GM23338 (cell line): ENCODE results near the gene SETD1B. TPM values are rescaled to one million over a fixed set of nuclear protein-coding genes. Genes with fewer than 3 reads are reported as not detected.

Experiments
- ATAC-seq: fragments of 200-7000 bp; cut with Tn5 transposase; 3 replicates; pipeline ENCODE4 v1.9.1; 2020
- DNase-seq: peaks from one replicate; pipeline ENCODE4 v3.0.0-alpha.2; 2015; ENCODE audit warnings: low spot score
- H2AFZ ChIP-seq: fragments of 200-600 bp; sonication (generic); 2 replicates; pipeline ENCODE4 v1.8.0; 2016; ENCODE audit warnings: antibody characterized with exemption, mild to moderate bottlenecking, moderate library complexity
- H3F3A ChIP-seq: fragments of 200-600 bp; sonication (generic); replicated peaks from 2 replicates; pipeline ENCODE4 v1.8.0; 2017; ENCODE audit warnings: antibody characterized with exemption, mixed run types, low read depth
- H3K27ac ChIP-seq: fragments of 200-600 bp; sonication (generic); 2 replicates; pipeline ENCODE4 v1.6.1; 2016; ENCODE audit warnings: low read depth
- H3K27me3 ChIP-seq: fragments of 200-600 bp; sonication (generic); 2 replicates; pipeline ENCODE4 v1.8.0; 2016; ENCODE audit warnings: mild to moderate bottlenecking, mixed run types, moderate library complexity; ENCODE audit not compliant: insufficient read depth
- H3K36me3 ChIP-seq: fragments of 200-600 bp; sonication (generic); 2 replicates; pipeline ENCODE4 v1.8.0; 2016; ENCODE audit warnings: mild to moderate bottlenecking; ENCODE audit not compliant: insufficient read depth
- H3K4me1 ChIP-seq: fragments of 200-600 bp; sonication (generic); 2 replicates; pipeline ENCODE4 v1.8.0; 2016; ENCODE audit warnings: mild to moderate bottlenecking, moderate library complexity; ENCODE audit not compliant: insufficient read depth
- H3K4me2 ChIP-seq: fragments of 200-600 bp; sonication (generic); 2 replicates; pipeline ENCODE4 v1.7.1; 2017; ENCODE audit warnings: mixed run types
- H3K4me3 ChIP-seq: fragments of 200-600 bp; sonication (generic); 2 replicates; pipeline ENCODE4 v1.6.1; 2016; ENCODE audit warnings: mixed run types
- H3K79me2 ChIP-seq: fragments of 200-600 bp; sonication (generic); replicated peaks from 2 replicates; pipeline ENCODE4 v1.8.0; 2017; ENCODE audit warnings: mild to moderate bottlenecking; ENCODE audit not compliant: insufficient read depth
- H3K9me2 ChIP-seq: fragments of 200-600 bp; sonication (generic); 2 replicates; pipeline ENCODE4 v1.8.0; 2017; ENCODE audit not compliant: insufficient read depth
- H4K20me1 ChIP-seq: fragments of 200-600 bp; sonication (generic); replicated peaks from 2 replicates; pipeline ENCODE4 v1.8.0; 2017; ENCODE audit warnings: mild to moderate bottlenecking; ENCODE audit not compliant: insufficient read depth
- H3K27ac Mint-ChIP-seq: 2 replicates; pipeline ENCODE4 v1.8.0; 2020; ENCODE audit warnings: inconsistent platforms, mild to moderate bottlenecking, moderate library complexity, mixed read lengths
- H3K27me3 Mint-ChIP-seq: 3 replicates; pipeline ENCODE4 v1.8.0; 2022; ENCODE audit warnings: low read depth, mild to moderate bottlenecking, moderate library complexity, mixed read lengths, inconsistent platforms; ENCODE audit not compliant: insufficient read depth, poor library complexity
- H3K36me3 Mint-ChIP-seq: 3 replicates; pipeline ENCODE4 v1.8.0; 2021; ENCODE audit warnings: low read depth, mild to moderate bottlenecking, inconsistent platforms, moderate library complexity, mixed read lengths
- H3K4me1 Mint-ChIP-seq: 3 replicates; pipeline ENCODE4 v1.8.0; 2020; ENCODE audit warnings: mild to moderate bottlenecking, inconsistent platforms, mixed read lengths
- H3K4me3 Mint-ChIP-seq: 3 replicates; pipeline ENCODE4 v1.8.0; 2021; ENCODE audit warnings: moderate library complexity, mild to moderate bottlenecking, inconsistent platforms, mixed read lengths
- H3K9me3 Mint-ChIP-seq: 3 replicates; pipeline ENCODE4 v1.8.0; 2020; ENCODE audit warnings: moderate library complexity, mild to moderate bottlenecking, inconsistent platforms, mixed read lengths
- CREB1 ChIP-seq: fragments of 250-450 bp; sonication (Bioruptor Pico); IDR thresholded peaks from 2 replicates; pipeline ENCODE4 v1.5.0; 2020; ENCODE audit warnings: low read depth, mild to moderate bottlenecking, moderate library complexity
- EZH2 ChIP-seq: fragments of 200-600 bp; sonication (generic); IDR thresholded peaks from one replicate; pipeline ENCODE4 v1.8.0; 2017; ENCODE audit warnings: antibody characterized with exemption, mild to moderate bottlenecking, low read depth; ENCODE audit not compliant: unreplicated experiment
- EZH2phosphoT487 ChIP-seq: fragments of 200-600 bp; sonication (generic); IDR thresholded peaks from one replicate; pipeline ENCODE4 v1.8.1; 2018; ENCODE audit warnings: antibody characterized with exemption; ENCODE audit not compliant: unreplicated experiment
- JUNB ChIP-seq: IDR thresholded peaks from one replicate; pipeline ENCODE4 v1.6.1; 2016; ENCODE audit warnings: antibody characterized with exemption; ENCODE audit not compliant: unreplicated experiment
- NANOG ChIP-seq: IDR thresholded peaks from 2 replicates; pipeline ENCODE4 v1.6.1; 2016; ENCODE audit warnings: antibody characterized with exemption, borderline replicate concordance
- POLR2AphosphoS5 ChIP-seq: IDR thresholded peaks from 2 replicates; pipeline ENCODE4 v1.6.1; 2016; ENCODE audit warnings: antibody characterized with exemption, low read depth
- STAT1 ChIP-seq: IDR thresholded peaks from one replicate; pipeline ENCODE4 v1.6.1; 2016; ENCODE audit warnings: antibody characterized with exemption; ENCODE audit not compliant: unreplicated experiment
- ZNF114 ChIP-seq: fragments of 250-450 bp; sonication (Bioruptor Pico); IDR thresholded peaks from 2 replicates; pipeline ENCODE4 v1.5.0; 2020; ENCODE audit warnings: mild to moderate bottlenecking, moderate library complexity
- ZNF331 ChIP-seq: fragments of 250-450 bp; sonication (Bioruptor Pico); IDR thresholded peaks from 2 replicates; pipeline ENCODE4 v1.5.0; 2020; ENCODE audit warnings: low read depth, mild to moderate bottlenecking, moderate library complexity
- polyA plus RNA-seq: library from polyadenylated mRNA; unstranded; fragments of >200 nt; fragmentation: Nextera tagmentation; extraction: Ambion mirVana; gene quantifications from 2 replicates; pipeline ENCODE4 v1.2.1, GENCODE V29; 2016
- total RNA-seq: library from RNA; depleted of rRNA; stranded (reverse); fragments of >200 nt; shearing (Covaris generic); gene quantifications from 2 replicates; pipeline ENCODE4 v1.2.3, GENCODE V29; 2014
- TF ChIP-seq, protein P1 (sequence below), 2 experiments: fragments of 200-600 bp in 1 of 2; sonication (generic) in 1 of 2; conservative IDR thresholded peaks; 2 replicates each; pipeline versions ENCODE4 v1.5.1 to v1.6.1; 2016 to 2017; ENCODE audit warnings: antibody characterized with exemption in 2 of 2, low read depth in 2 of 2, mild to moderate bottlenecking in 2 of 2, moderate library complexity in 1 of 2
- TF ChIP-seq, protein P2 (sequence below): IDR thresholded peaks from 2 replicates; pipeline ENCODE4 v1.6.1; 2016; ENCODE audit warnings: antibody characterized with exemption
- TF ChIP-seq, protein P3 (sequence below): IDR thresholded peaks from one replicate; pipeline ENCODE4 v1.6.1; 2018; ENCODE audit warnings: antibody characterized with exemption; ENCODE audit not compliant: unreplicated experiment

The SETD1B gene
- total and polyA plus RNA-seq, 2 experiments from 2014 or later, result 3.1 to 8.7 TPM

DNA sequence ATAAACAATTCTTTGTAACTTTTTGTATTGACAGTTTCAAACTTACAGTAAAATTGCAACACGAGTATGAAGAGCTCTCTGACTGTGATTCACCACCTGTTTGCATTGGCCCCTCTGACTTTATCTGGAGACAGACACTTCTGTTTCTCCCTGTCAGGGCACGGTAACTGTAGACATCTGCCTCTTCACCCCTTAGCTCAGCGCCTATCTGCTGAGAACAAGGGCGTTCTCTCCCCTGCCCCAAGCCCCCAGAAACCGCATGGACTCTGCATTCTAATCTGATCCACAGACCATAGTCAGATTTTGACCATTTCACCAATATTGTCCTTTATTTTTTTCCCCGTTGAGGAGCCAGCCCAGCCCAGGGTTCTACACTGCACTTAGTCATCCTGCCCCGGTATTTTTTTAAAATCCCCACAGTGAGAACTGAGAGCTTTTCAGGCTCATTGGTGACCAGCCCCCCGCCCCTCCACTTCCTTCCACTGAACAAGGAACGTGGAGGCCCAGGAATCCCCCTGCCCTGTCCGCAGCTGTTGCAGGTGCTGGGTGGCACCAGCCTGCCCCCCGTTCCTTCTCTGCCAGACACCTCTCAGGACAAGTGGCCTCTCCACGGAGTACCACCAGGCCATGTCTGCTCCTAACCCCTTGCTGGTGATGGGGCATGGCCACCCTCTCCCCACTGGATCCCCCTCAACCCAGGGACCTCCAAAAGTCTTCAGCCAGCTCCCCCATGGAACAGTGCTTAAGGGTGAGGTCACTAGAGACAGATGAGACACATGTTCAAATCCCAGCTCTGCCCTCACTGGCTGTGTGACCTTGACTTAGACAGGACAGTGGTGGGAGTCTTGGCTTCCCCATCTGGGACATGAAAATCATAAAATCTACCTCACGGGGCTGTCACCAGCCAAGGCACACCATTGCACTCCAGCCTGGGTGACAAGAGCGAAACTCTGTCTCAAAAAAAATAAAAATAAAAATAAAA lies 21.5 kb upstream of the SETD1B start:
- no peak overlapping the region for H2AFZ ChIP-seq
- peaks cover 19% of the 10 kb centered on the region for H3K36me3 Mint-ChIP-seq
- ATAC-seq, result peak; percentile 8; the same call in 1 of the 3 replicates
- H3K4me3 Mint-ChIP-seq, result no peak overlapping the region; the same call in 2 of the 3 replicates
- H3K27ac Mint-ChIP-seq, result peak overlapping the region; percentile 67; the same call in 1 of the 2 replicates
- H3K4me1 ChIP-seq, result peaks cover 11% of the 10 kb centered on the region
- H3K4me2 ChIP-seq, result no peak overlapping the region
- 0 out of 2 replicates have a peak, but pooled peaks cover 5% of the 10 kb centered on the region for H3K36me3 ChIP-seq
- TF ChIP-seq, protein P1, sequence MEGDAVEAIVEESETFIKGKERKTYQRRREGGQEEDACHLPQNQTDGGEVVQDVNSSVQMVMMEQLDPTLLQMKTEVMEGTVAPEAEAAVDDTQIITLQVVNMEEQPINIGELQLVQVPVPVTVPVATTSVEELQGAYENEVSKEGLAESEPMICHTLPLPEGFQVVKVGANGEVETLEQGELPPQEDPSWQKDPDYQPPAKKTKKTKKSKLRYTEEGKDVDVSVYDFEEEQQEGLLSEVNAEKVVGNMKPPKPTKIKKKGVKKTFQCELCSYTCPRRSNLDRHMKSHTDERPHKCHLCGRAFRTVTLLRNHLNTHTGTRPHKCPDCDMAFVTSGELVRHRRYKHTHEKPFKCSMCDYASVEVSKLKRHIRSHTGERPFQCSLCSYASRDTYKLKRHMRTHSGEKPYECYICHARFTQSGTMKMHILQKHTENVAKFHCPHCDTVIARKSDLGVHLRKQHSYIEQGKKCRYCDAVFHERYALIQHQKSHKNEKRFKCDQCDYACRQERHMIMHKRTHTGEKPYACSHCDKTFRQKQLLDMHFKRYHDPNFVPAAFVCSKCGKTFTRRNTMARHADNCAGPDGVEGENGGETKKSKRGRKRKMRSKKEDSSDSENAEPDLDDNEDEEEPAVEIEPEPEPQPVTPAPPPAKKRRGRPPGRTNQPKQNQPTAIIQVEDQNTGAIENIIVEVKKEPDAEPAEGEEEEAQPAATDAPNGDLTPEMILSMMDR (conservative IDR thresholded peaks at IDR 0.05; ENCODE audit: low read depth in 2 of 2), result no peak
- TF ChIP-seq STAT1 (no peak), POLR2AphosphoS5 (peak; percentile 15; the same call in 1 of the 2 replicates)
- no peaks in the 10 kb centered on the region for H3K27me3 ChIP-seq
- H3K4me1 Mint-ChIP-seq, result peaks cover 14% of the 10 kb centered on the region
- H3K9me2 ChIP-seq, result no peaks in the 10 kb centered on the region
- H3K9me3 Mint-ChIP-seq, result no peaks in the 10 kb centered on the region
- H3F3A ChIP-seq, result peaks cover 20% of the 10 kb centered on the region; the same call in 1 of the 2 replicates
- peak overlapping the region; percentile 76; the same call in 1 of the 2 replicates for H3K27ac ChIP-seq
- no peak overlapping the region for H3K4me3 ChIP-seq
- DNase-seq, result no peak
- peaks cover 40% of the 10 kb centered on the region for H4K20me1 ChIP-seq
- H3K27me3 Mint-ChIP-seq, result peaks cover 30% of the 10 kb centered on the region
- H3K79me2 ChIP-seq, result no peaks in the 10 kb centered on the region

DNA sequence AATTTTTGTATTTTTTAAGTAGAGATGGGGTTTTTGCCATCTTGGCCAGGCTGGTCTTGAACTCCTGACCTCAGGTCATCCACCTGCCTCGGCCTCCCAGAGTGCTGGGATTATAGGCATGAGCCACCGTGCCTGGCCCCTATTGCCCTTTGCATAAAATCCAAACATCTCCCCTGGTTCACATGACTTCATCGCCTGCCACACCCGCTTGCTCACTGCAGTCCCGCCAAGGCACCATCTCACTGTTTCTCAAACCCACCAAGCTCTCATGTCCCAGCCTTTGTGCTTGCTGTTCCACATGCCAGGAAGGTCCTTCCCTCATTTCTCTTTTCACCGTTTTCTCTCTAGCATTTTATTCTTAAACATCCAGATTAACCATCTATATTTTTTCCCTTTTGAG lies 20.0 kb upstream of the SETD1B start:
- Mint-ChIP-seq H3K27ac (no peak overlapping the region), H3K36me3 (peaks cover 14% of the 10 kb centered on the region)
- no peak for ATAC-seq
- TF ChIP-seq, protein P1 (conservative IDR thresholded peaks at IDR 0.05; ENCODE audit: low read depth in 2 of 2), result no peak
- TF ChIP-seq, protein P2, sequence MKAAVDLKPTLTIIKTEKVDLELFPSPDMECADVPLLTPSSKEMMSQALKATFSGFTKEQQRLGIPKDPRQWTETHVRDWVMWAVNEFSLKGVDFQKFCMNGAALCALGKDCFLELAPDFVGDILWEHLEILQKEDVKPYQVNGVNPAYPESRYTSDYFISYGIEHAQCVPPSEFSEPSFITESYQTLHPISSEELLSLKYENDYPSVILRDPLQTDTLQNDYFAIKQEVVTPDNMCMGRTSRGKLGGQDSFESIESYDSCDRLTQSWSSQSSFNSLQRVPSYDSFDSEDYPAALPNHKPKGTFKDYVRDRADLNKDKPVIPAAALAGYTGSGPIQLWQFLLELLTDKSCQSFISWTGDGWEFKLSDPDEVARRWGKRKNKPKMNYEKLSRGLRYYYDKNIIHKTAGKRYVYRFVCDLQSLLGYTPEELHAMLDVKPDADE, result no peak
- TF ChIP-seq NANOG (no peak), ZNF114 (CRISPR knock-in tag) (no peak), POLR2AphosphoS5 (no peak), EZH2phosphoT487 (no peak), EZH2 (no peak), ZNF331 (no peak), CREB1 (CRISPR knock-in tag) (no peak), JUNB (no peak)
- TF ChIP-seq, protein P3, sequence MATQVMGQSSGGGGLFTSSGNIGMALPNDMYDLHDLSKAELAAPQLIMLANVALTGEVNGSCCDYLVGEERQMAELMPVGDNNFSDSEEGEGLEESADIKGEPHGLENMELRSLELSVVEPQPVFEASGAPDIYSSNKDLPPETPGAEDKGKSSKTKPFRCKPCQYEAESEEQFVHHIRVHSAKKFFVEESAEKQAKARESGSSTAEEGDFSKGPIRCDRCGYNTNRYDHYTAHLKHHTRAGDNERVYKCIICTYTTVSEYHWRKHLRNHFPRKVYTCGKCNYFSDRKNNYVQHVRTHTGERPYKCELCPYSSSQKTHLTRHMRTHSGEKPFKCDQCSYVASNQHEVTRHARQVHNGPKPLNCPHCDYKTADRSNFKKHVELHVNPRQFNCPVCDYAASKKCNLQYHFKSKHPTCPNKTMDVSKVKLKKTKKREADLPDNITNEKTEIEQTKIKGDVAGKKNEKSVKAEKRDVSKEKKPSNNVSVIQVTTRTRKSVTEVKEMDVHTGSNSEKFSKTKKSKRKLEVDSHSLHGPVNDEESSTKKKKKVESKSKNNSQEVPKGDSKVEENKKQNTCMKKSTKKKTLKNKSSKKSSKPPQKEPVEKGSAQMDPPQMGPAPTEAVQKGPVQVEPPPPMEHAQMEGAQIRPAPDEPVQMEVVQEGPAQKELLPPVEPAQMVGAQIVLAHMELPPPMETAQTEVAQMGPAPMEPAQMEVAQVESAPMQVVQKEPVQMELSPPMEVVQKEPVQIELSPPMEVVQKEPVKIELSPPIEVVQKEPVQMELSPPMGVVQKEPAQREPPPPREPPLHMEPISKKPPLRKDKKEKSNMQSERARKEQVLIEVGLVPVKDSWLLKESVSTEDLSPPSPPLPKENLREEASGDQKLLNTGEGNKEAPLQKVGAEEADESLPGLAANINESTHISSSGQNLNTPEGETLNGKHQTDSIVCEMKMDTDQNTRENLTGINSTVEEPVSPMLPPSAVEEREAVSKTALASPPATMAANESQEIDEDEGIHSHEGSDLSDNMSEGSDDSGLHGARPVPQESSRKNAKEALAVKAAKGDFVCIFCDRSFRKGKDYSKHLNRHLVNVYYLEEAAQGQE, result no peak

More for the DNA sequence above, 20.0 kb upstream of the SETD1B start:
- H3K36me3 ChIP-seq, result 0 out of 2 replicates have a peak, but pooled peaks cover 5% of the 10 kb centered on the region
- no peaks in the 10 kb centered on the region for H3K9me2 ChIP-seq
- no peak for DNase-seq
- H3K4me3 ChIP-seq, result no peak overlapping the region
- peaks cover 11% of the 10 kb centered on the region for H3K4me1 ChIP-seq
- H2AFZ ChIP-seq, result no peak overlapping the region
- no peaks in the 10 kb centered on the region for H3K27me3 ChIP-seq
- H3K27ac ChIP-seq, result no peak overlapping the region
- Mint-ChIP-seq H3K4me3 (no peak overlapping the region; the same call in 2 of the 3 replicates), H3K4me1 (peaks cover 14% of the 10 kb centered on the region), H3K9me3 (no peaks in the 10 kb centered on the region), H3K27me3 (peaks cover 28% of the 10 kb centered on the region)
- no peak overlapping the region for H3K4me2 ChIP-seq
- peaks cover 44% of the 10 kb centered on the region for H4K20me1 ChIP-seq
- peaks cover 17% of the 10 kb centered on the region; the same call in 1 of the 2 replicates for H3F3A ChIP-seq
- no peaks in the 10 kb centered on the region for H3K79me2 ChIP-seq
